Progenitor cell of endocrine pancreas (in vitro differentiated cells): ENCODE measurements around the gene ICAM3. TPM values are rescaled to one million over a fixed set of nuclear protein-coding genes. Genes with fewer than 3 reads are reported as not detected.
"Not testable (repeated sequence)": the region's sequence is repeated elsewhere in the genome, so short reads cannot be mapped to it uniquely, and the experiment has no call there.

Experiments
- DNase-seq: peaks from one replicate; pipeline ENCODE4 v3.0.0; 2021; ENCODE audit warnings: low spot score; ENCODE audit not compliant: unreplicated experiment
- H3K27ac Mint-ChIP-seq: 2 replicates; pipeline ENCODE4 v1.8.0; 2021; ENCODE audit warnings: mild to moderate bottlenecking, moderate library complexity, mixed read lengths
- H3K27me3 Mint-ChIP-seq: 2 replicates; pipeline ENCODE4 v1.8.0; 2021; ENCODE audit warnings: mixed read lengths
- H3K36me3 Mint-ChIP-seq: 2 replicates; pipeline ENCODE4 v1.8.0; 2022; ENCODE audit warnings: mixed read lengths; ENCODE audit not compliant: insufficient read depth
- H3K4me1 Mint-ChIP-seq: 2 replicates; pipeline ENCODE4 v1.8.0; 2021; ENCODE audit warnings: low read depth, mixed read lengths
- H3K4me3 Mint-ChIP-seq: 2 replicates; pipeline ENCODE4 v1.8.0; 2021; ENCODE audit warnings: low read depth, mild to moderate bottlenecking, moderate library complexity, mixed read lengths
- H3K9me3 Mint-ChIP-seq: 2 replicates; pipeline ENCODE4 v1.8.0; 2021; ENCODE audit warnings: low read depth, mixed read lengths
- long read RNA-seq: library from polyadenylated mRNA; unstranded; transcript quantifications from one replicate; pipeline ENCODE4 v2.0.0, GENCODE V29; 2020
- total RNA-seq: library from RNA; stranded (reverse); gene quantifications from 2 replicates; pipeline ENCODE4 v1.2.1, GENCODE V29; 2021
- TF ChIP-seq, protein P1 (sequence below): fragments of 200-600 bp; sonication (generic); IDR thresholded peaks from one replicate; pipeline ENCODE4 v1.5.0; 2021; ENCODE audit warnings: antibody characterized with exemption, mild to moderate bottlenecking; ENCODE audit not compliant: unreplicated experiment

Gene ICAM3
- total RNA-seq: 5.1 and 6.3 TPM in 2 replicates
- long read RNA-seq: 0 reads

GRCh38 chr19:10339380-10339960 lies at the start of gene ICAM3:
Gene ICAM3 (minus strand): TSS chr19:10339624. CDS start chr19:10339614, 10 bp downstream.
- Mint-ChIP-seq H3K4me1 (no peaks in the 10 kb centered on the region), H3K36me3 (no peaks in the 10 kb centered on the region), H3K27me3 (peaks cover 7% of the 10 kb centered on the region), H3K9me3 (no peaks in the 10 kb centered on the region), H3K27ac (no peak within 1 kb of the TSS), H3K4me3 (no peak within 1 kb of the TSS)
- no peak for DNase-seq
- TF ChIP-seq, protein P1, sequence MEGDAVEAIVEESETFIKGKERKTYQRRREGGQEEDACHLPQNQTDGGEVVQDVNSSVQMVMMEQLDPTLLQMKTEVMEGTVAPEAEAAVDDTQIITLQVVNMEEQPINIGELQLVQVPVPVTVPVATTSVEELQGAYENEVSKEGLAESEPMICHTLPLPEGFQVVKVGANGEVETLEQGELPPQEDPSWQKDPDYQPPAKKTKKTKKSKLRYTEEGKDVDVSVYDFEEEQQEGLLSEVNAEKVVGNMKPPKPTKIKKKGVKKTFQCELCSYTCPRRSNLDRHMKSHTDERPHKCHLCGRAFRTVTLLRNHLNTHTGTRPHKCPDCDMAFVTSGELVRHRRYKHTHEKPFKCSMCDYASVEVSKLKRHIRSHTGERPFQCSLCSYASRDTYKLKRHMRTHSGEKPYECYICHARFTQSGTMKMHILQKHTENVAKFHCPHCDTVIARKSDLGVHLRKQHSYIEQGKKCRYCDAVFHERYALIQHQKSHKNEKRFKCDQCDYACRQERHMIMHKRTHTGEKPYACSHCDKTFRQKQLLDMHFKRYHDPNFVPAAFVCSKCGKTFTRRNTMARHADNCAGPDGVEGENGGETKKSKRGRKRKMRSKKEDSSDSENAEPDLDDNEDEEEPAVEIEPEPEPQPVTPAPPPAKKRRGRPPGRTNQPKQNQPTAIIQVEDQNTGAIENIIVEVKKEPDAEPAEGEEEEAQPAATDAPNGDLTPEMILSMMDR: no peak

- H3K4me3 Mint-ChIP-seq: no peak overlapping the region
- peak; percentile 87 for DNase-seq
- no peak overlapping the region for H3K27ac Mint-ChIP-seq
- TF ChIP-seq, protein P1: peak; percentile 91
- peaks cover 10% of the 10 kb centered on the region for H3K36me3 Mint-ChIP-seq
- H3K4me1 Mint-ChIP-seq: no peaks in the 10 kb centered on the region
- no peaks in the 10 kb centered on the region for H3K27me3 Mint-ChIP-seq
- H3K9me3 Mint-ChIP-seq: no peaks in the 10 kb centered on the region
Observed at GRCh38 chr19:10388957-10389356, 49.5 kb upstream of the ICAM3 start.

DNA sequence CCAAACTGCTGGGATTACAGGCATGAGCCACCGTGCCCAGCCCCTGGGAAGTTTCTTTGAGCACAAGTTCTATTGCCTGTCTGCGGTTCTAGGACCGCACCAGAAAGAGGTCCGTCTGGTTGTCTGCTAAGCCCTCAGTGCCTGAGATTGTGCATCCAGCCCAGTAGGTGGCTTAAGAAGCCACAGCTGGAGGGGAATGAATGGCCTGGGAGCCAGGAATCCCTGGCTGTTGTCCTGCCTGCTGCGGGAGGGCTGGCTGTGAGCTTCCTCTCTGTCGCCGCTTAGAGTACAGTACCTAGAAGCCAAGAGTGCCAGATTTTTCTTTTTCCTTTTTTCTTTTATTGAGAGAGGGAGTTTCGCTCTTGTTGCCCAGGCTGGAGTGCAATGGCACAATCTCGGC lies 45.2 kb upstream of the ICAM3 start:
- TF ChIP-seq, protein P1: no peak

DNA sequence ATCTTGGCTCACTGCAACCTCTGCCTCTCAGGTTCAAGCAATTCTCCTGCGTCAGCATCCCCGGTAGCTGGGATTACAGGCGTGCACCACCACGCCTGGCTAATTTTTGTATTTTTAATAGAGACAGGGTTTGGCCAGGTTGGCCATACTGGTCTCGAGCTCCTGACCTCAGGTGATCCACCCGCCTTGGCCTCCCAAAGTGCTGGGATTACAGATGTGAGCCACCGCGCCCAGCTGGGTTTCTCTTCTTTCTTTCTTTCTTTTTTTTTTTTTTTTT lies 43.7 kb upstream of the ICAM3 start:
- not testable (repeated sequence) for H3K27ac Mint-ChIP-seq, H3K4me1 Mint-ChIP-seq, H3K36me3 Mint-ChIP-seq, H3K4me3 Mint-ChIP-seq, DNase-seq, H3K9me3 Mint-ChIP-seq, H3K27me3 Mint-ChIP-seq

More for the DNA sequence above, 45.2 kb upstream of the ICAM3 start:
- no peak for DNase-seq
- Mint-ChIP-seq H3K27me3 (no peaks in the 10 kb centered on the region), H3K36me3 (no peaks in the 10 kb centered on the region), H3K4me1 (peaks cover 6% of the 10 kb centered on the region), H3K4me3 (no peak overlapping the region), H3K27ac (no peak overlapping the region), H3K9me3 (no peaks in the 10 kb centered on the region)

- Mint-ChIP-seq H3K4me3 (peak within 1 kb of the TSS; percentile 91), H3K36me3 (peaks cover 5% of the 10 kb centered on the region), H3K27me3 (no peaks in the 10 kb centered on the region), H3K27ac (peak within 1 kb of the TSS; percentile 98), H3K9me3 (no peaks in the 10 kb centered on the region), H3K4me1 (peaks cover 7% of the 10 kb centered on the region)
- peak; percentile 94 for DNase-seq
- TF ChIP-seq, protein P1: no peak
Observed at GRCh38 chr19:10380313-10381102, 41.1 kb upstream of the ICAM3 start, which contains the start of gene TYK2. Gene TYK2 (minus strand): TSS chr19:10380572. CDS start chr19:10378406, 2,166 bp downstream.

DNA sequence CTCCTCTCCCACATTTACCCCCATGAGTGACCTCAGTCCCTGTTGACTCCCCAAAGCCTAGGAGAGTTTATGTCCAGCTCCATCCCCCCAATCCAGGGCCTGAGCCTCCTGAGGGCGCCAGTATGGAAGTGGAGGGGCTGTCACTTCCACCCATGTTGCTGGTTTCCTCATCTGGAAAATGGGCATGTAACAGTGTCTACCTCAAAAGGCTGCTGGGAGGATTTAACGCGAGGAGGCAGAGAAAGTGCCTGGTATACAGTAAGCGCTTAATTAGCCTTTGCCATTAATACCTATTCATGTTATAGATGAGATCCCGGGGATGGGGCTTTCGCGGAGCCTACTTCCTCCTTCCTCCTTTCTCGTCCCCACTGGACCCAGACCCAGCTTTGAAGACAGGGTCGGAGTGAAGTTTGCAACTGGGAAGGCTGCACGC lies 40.5 kb upstream of the ICAM3 start:
- H3K27ac Mint-ChIP-seq: peak overlapping the region; percentile 98
- no peaks in the 10 kb centered on the region for H3K27me3 Mint-ChIP-seq
- no peaks in the 10 kb centered on the region for H3K9me3 Mint-ChIP-seq
- H3K4me1 Mint-ChIP-seq: peaks cover 7% of the 10 kb centered on the region
- H3K4me3 Mint-ChIP-seq: peak overlapping the region; percentile 91
- peaks cover 7% of the 10 kb centered on the region for H3K36me3 Mint-ChIP-seq
- no peak for DNase-seq
- TF ChIP-seq, protein P1: no peak
